Endothelial cell of umbilical vein (primary cell): ENCODE data around the gene CEACAM20.

Experiments
- CTCF ChIP-seq, 2 donors: IDR thresholded peaks; 1 replicate in 1 of 2; 2 replicates in 1 of 2; pipeline ENCODE4 v1.5.1; 2011; ENCODE audit warnings: low read length in 2 of 2, mild to moderate bottlenecking in 2 of 2, moderate library complexity in 2 of 2, control low read depth in 1 of 2, inconsistent platforms in 1 of 2, low read depth in 1 of 2; ENCODE audit not compliant: insufficient read depth in 1 of 2; ENCODE audit errors: extremely low read depth in 1 of 2
- EZH2 ChIP-seq: IDR thresholded peaks from 2 replicates; pipeline ENCODE4 v1.6.1; 2012; ENCODE audit warnings: borderline replicate concordance, low read depth, mild to moderate bottlenecking, moderate library complexity, low read length, inconsistent platforms; ENCODE audit not compliant: severe bottlenecking
- GATA2 ChIP-seq: IDR thresholded peaks from 2 replicates; pipeline ENCODE4 v1.7.0; 2011; ENCODE audit warnings: low read depth, mild to moderate bottlenecking, moderate library complexity, mixed read lengths, low read length; ENCODE audit not compliant: insufficient read length, insufficient read depth
- JUN ChIP-seq: IDR thresholded peaks from 2 replicates; pipeline ENCODE4 v1.6.1; 2011; ENCODE audit warnings: borderline replicate concordance, low read depth; ENCODE audit not compliant: insufficient read length, insufficient read depth
- MYC ChIP-seq: IDR thresholded peaks from one replicate; pipeline ENCODE4 v1.6.1; 2011; ENCODE audit warnings: mild to moderate bottlenecking, low read depth, low read length
- POLR2A ChIP-seq: IDR thresholded peaks from 2 replicates; pipeline ENCODE4 v1.6.1; 2012; ENCODE audit warnings: low read depth, mild to moderate bottlenecking, control low read depth, low read length
- POLR2AphosphoS5 ChIP-seq: IDR thresholded peaks from 2 replicates; pipeline ENCODE4 v1.6.1; 2012; ENCODE audit warnings: low read depth, mild to moderate bottlenecking, control low read depth, low read length, moderate library complexity; ENCODE audit not compliant: insufficient read depth

GRCh38 chr19:44499962-44500949 lies 29.2 kb downstream of the CEACAM20 start, which contains the start of gene ZNF180:
- TF ChIP-seq POLR2AphosphoS5 (peak; percentile 72), CTCF (IDR thresholded peaks at IDR 0.05; ENCODE audit: extremely low read depth in 1 of 2, insufficient read depth in 1 of 2, low read depth in 1 of 2, low read length in 2 of 2) (peak; percentile 14 to 53), EZH2 (no peak), JUN (no peak), POLR2A (peak; percentile 77), GATA2 (no peak), MYC (peak; percentile 1)
